B cell (primary cell): ENCODE data around the gene ZFX.

Experiments used
- EZH2 ChIP-seq: IDR thresholded peaks from 2 replicates; pipeline ENCODE4 v1.6.1; 2012; ENCODE audit warnings: borderline replicate concordance, low read depth, mild to moderate bottlenecking, moderate library complexity, low read length; ENCODE audit not compliant: insufficient read depth, poor library complexity, severe bottlenecking
- TF ChIP-seq, protein P1 (sequence below): fragments of 200-600 bp; IDR thresholded peaks from one replicate; pipeline ENCODE4 v1.8.0; 2022; ENCODE audit warnings: antibody characterized with exemption, mild to moderate bottlenecking

DNA sequence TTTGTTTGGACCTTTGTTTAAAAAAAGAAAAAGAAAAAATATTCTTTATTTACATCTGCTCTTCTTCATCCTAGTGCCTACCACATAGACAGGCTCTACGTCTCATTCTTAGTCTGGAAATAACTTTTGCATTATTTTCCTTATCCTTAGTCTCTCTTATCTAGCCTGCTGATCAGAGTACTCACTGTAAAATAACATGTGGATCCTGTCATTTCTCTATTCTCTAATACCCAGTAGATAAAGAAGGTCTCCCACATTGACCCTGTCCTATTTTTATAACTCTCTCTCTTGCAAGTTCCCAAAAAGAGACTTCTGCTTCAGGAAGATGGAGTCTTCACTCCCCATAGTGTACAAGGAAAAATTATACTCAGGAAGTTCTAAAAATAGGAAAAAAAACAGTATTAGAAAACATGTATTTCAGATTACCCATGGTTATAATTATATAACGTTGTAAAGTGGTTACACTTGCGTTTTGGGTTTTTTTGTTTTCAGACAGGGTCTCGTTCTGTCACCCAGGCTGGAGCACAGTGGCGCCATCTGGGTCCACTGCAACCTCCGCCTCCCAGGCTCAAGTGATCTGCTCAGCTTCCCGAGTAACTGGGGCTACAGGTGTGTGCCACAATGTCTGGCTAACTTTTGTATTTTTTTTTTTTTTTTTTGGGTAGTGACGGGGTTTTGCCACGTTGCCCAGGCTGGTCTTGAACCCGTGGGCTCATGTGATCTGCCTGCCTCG lies 23.8 kb downstream of the ZFX start:
- TF ChIP-seq, protein P1, sequence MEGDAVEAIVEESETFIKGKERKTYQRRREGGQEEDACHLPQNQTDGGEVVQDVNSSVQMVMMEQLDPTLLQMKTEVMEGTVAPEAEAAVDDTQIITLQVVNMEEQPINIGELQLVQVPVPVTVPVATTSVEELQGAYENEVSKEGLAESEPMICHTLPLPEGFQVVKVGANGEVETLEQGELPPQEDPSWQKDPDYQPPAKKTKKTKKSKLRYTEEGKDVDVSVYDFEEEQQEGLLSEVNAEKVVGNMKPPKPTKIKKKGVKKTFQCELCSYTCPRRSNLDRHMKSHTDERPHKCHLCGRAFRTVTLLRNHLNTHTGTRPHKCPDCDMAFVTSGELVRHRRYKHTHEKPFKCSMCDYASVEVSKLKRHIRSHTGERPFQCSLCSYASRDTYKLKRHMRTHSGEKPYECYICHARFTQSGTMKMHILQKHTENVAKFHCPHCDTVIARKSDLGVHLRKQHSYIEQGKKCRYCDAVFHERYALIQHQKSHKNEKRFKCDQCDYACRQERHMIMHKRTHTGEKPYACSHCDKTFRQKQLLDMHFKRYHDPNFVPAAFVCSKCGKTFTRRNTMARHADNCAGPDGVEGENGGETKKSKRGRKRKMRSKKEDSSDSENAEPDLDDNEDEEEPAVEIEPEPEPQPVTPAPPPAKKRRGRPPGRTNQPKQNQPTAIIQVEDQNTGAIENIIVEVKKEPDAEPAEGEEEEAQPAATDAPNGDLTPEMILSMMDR: no peak
- no peak for TF ChIP-seq EZH2
